ENCODE results near the gene UNC13C. TPM values are rescaled to one million over a fixed set of nuclear protein-coding genes. Genes with fewer than 3 reads are reported as not detected.

UNC13C gene
- total RNA-seq, 1 donor from 2014 or later, result 1.6 TPM

DNA sequence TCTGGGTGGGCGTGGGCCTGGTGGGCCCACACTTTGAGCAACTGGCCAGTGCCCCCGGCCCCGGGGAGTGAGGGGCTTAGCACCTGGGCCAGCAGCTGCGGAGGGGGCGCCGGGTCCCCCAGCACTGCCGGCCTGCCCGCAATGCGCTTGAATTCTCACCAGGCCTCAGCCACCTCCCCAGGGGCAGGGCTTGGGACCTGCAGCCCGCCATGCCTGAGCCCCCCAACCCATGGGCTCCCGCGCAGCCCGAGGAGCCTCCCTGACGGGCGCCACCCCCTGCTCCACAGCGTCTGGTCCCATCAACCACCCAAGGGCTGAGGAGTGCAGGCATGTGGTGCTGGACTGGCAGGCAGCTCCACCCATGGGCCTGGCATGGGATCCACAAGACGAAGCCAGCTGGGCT lies 484.3 kb downstream of the UNC13C start:
- DNase-seq (ENCODE audit: low spot score), result no peak

- DNase-seq (ENCODE audit: low spot score), result no peak
Observed at GRCh38 chr15:54481819-54482218, 503.6 kb downstream of the UNC13C start.

GRCh38 chr15:54482251-54482650 lies 504.0 kb downstream of the UNC13C start:
- no peak for DNase-seq (ENCODE audit: low spot score)

GRCh38 chr15:54500330-54500729 lies 522.1 kb downstream of the UNC13C start:
- no peak for DNase-seq (ENCODE audit: low spot score)

DNA sequence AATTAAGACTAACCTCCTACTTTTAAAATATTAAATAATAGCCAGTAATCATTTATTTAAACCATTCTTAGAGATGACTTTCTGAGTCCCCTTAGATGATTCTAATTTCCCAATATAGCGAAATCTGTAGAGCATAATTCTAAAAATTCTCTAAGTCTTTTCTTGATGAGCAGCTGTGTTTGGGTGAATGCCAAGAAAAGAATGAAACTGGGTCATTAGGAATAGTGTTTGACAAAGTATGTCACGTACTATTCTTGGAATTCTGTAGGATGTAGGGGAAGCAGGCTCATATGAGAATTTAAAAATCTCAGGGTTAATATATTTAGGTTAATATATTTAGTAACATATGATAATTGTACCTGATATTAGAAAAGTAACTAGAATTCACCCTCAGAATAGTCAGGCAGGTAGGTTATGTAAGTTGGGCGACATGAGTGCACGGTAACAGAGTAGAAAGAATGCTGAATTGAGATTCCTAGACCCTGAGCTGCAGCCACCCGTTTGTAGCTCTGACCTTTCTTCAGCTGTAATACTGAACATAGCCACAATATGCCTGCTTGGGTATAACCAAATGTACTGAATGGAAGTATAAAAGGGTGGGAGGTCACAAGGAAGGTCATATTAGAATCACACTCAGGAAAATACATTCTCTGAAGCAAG lies 524.3 kb downstream of the UNC13C start:
- DNase-seq (ENCODE audit: low spot score), result no peak

GRCh38 chr15:54504695-54505094 lies 526.5 kb downstream of the UNC13C start:
- DNase-seq (ENCODE audit: low spot score), result no peak

- peak; percentile 22 for DNase-seq (ENCODE audit: low spot score)
Observed at GRCh38 chr15:54506977-54507524, 528.8 kb downstream of the UNC13C start.

DNA sequence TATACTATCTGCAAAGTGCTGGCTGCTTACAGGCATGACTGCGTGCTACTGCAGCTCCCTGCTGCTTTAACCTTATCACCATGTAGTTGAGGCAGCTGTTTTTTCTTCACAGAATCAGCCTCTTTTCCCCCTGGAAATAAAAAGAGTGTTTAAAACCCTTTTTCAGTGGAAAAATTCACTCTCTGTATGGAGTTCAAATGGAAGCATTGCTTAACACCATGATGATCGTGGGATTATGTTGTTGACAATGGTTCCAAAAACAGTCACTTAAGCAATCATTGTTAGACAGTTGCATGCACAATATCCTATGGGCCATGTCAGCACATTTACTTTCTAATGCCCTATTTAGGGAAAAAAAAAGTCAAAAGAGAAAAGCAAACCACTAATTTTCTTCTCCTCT lies 536.4 kb downstream of the UNC13C start:
- DNase-seq (ENCODE audit: low spot score), result no peak

DNA sequence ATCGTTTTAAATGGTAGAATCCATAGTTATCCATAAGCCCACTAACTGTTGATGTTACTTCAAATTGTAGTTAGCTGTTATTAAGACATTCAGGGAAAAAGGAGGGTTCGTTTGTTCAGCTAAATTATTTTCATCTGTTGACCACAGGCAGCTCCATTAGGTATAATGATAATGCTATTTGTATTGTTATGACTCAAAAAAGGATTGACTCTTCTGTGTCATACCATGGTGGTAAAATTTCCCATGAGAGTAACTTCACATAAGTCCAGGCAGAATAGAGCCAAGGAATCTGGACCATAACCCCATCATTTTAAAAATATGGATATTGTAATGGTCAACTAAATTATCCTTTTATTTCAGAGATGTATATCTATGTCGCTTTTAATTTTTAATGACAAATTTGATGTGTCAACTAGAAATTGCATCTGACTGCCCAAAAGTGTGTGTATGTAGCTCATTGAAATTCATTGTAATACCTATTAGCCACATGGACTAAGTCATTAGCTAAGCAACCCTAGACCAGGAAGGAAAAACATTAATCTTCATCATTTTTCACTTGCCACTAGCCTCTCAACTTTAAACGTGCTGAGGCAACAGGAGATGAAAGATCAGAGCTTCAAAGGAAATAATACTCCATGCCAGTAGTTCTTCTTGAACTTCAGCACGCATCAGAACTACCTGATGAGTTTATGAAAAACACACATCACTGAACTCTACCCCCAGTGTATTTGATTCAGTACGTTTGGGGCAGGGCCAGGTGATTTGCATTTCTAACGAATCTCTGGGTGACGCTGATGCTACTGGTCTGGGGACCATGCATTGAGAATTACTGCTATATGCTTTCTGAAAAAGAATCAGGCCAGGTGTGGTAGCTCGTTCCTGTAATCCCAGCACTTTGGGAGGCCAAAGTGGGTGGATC lies 537.7 kb downstream of the UNC13C start:
- DNase-seq (ENCODE audit: low spot score), result no peak

DNA sequence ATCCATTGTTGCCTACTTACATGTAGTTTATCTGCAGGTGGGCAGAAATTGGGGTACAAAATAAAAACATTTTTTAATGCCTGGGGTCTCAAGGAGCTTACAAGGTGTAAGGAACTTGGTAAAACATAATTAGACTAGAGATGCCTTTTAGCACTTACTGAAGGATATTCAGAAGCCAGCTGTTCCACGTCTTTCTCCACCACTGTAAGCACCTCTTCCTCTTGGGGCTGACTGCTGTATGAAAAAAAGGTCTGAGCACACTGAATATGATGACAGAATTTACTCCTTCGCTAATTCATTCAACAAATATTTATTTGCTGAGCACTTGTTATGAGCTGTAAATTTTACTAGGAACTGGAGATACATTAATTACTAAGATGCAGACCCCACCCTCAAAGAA lies 539.1 kb downstream of the UNC13C start:
- no peak for DNase-seq (ENCODE audit: low spot score)

DNA sequence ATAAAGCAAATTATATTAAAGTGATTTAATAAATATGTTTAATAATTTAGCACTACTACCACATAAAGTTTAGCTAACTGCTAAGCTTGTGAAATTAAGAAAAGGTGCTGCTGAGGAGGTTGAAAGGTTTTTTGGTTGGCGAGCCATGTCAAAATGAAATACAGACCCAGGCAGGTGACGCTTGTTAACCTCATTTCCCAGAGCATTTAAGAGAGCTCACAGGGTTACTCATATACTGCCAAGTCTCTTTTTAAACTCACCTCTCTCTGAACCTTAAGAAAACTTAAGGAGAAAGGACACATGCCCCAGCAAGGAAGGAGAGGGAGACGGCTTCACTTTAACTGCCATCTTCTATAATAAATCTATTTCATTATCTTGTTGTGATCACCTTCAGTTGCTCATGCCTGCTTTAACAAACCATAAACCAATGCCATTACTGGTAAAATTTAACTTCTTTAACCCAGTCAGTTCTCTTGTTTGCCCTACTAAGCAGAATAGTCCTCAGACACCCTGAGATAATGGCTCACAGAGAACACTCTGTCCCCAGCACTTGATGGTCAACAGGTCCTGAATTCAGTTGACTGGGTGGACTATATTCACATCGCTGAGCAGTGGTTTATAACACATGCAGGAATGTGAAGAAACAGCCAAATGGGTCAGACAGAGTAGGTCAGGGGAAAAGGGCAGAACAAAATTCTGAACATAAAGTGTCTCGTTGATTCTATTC lies 540.1 kb downstream of the UNC13C start:
- no peak for DNase-seq (ENCODE audit: low spot score)

- no peak for DNase-seq (ENCODE audit: low spot score)
Observed at GRCh38 chr15:54519577-54519976, 541.3 kb downstream of the UNC13C start.

GRCh38 chr15:54520616-54521015 lies 542.4 kb downstream of the UNC13C start:
- no peak for DNase-seq (ENCODE audit: low spot score)

- no peak for DNase-seq (ENCODE audit: low spot score)
Observed at GRCh38 chr15:54521206-54521605, 543.0 kb downstream of the UNC13C start.

DNA sequence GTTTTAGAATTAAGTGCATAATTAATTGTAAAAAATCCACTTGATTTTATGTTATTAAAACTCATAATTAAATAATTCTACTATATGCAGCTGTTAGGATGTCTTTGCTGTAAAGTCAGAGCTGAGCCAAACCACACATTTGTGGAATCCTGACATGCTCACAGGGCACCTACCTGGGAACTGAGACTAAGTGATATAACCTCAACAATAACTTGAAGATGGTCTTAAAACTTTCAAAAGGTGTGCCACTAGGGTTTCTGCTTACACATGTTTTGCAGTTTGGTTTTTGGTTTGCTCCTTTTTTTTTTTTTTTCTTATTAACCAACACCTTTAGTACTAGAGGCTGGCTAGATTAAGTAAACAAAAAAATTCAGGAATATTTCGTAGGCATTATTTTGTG lies 549.8 kb downstream of the UNC13C start:
- no peak for DNase-seq (ENCODE audit: low spot score)

- no peak for DNase-seq (ENCODE audit: low spot score)
Observed at GRCh38 chr15:54540721-54541120, 562.5 kb downstream of the UNC13C start.

GRCh38 chr15:54547491-54547890 lies 569.2 kb downstream of the UNC13C start:
- DNase-seq (ENCODE audit: low spot score), result no peak

DNA sequence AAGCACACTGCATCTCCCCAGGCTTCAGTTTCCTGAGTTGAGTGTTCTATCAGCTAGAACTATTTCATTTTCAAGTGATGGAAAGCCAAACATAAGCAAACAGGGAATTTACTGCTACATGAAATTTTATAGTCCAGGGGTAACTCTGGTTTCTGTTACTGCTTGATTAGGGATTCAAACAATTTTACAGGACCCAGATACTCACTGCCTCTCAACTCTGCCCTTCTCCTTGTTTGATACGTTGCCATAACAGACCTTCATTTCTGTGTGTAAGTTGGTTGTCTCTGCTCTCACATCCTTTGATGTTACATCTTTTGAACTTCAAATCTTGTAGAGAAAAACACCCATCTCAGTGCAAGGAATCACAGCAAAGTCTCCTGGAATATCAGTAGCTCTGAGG lies 572.7 kb downstream of the UNC13C start:
- DNase-seq (ENCODE audit: low spot score), result no peak

- no peak for DNase-seq (ENCODE audit: low spot score)
Observed at GRCh38 chr15:54556231-54556630, 578.0 kb downstream of the UNC13C start.

DNA sequence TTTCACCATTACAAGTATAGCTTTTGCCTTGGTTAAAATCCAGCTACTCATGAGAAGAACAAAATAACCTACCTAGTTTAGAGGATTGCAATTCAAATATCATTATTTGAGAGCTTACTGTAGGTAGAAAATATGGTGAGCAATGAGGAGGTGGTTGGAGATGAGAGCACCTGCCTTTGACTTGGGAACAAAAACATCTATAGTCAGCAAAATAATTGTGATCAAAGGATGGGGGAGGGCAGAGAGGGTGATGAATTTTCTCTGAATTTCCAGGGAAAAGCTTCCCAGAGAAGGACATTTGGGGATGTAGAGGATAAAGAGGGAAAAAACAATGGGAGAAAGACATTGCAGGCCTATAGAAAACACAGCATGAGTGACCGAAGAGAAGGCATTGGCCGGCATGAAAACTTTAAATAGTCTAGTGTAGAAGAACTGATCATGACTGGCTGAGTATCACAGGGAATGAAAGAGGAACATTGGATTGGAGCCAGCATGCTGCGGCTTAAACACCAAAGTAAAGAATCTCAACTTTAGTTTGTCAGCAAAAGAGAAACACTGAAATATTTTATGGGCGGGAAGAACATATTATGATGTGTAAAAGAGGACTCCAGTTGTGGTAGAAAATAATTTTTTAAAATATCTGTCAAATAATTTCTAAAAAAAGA lies 581.3 kb downstream of the UNC13C start:
- peak; percentile 28 for DNase-seq (ENCODE audit: low spot score)

- no peak for DNase-seq (ENCODE audit: low spot score)
Observed at GRCh38 chr15:54560417-54560816, 582.2 kb downstream of the UNC13C start.

GRCh38 chr15:54564166-54564565 lies 585.9 kb downstream of the UNC13C start:
- DNase-seq (ENCODE audit: low spot score), result no peak
